GM21526 (cell line): ENCODE results near the gene KRT17.
"Not testable (repeated sequence)": the region's sequence is repeated elsewhere in the genome, so short reads cannot be mapped to it uniquely, and the experiment has no call there.

Experiments
- ATAC-seq: cut with Tn5 transposase; IDR thresholded peaks from one replicate; pipeline ENCODE4 v1.9.1; 2021; ENCODE audit warnings: moderate library complexity; ENCODE audit not compliant: unreplicated experiment, low FRiP score

Gene KRT17

DNA sequence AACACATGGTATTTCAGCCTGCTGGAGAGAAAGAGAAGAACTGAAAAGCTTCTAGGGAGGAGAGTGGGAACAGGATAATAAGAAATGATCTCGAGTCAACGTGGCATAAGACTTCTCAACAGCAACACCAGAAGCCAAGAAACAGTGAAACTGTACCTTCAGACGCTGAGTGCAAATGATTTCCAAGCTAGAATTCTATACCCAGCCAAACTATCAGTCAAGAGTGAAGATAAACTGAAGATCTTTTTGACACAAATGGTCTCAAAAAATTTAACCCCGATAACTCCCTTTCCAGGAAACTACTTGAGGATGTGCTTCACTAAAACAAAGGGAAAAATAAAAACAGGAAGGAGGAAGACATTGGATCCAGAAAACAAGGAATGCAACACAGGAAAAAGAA, 17.4 kb downstream of the KRT17 start:
- not testable (repeated sequence) for ATAC-seq

- ATAC-seq: no peak
These were observed 21.9 kb downstream of the KRT17 start for GRCh38 chr17:41602524-41602923.

DNA sequence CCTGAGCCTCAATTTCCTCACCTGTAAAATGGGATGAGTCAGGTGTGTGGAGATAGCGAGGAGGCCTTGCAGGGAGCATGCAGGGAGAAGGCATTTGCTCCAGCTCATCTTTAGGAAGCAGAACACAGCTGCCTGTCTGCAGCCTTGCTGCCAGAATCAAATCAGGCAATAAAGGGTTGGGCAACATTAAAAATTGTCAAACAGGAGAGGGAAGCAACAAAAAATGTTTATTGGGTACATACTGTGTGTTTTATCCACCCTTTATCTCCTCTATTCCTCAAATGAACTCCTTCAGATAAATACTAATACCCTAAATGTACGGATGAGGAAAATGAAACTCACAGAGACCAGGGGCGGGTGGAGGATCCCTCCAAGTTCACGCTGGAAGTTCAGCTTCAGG, 24.1 kb downstream of the KRT17 start:
- no peak for ATAC-seq

DNA sequence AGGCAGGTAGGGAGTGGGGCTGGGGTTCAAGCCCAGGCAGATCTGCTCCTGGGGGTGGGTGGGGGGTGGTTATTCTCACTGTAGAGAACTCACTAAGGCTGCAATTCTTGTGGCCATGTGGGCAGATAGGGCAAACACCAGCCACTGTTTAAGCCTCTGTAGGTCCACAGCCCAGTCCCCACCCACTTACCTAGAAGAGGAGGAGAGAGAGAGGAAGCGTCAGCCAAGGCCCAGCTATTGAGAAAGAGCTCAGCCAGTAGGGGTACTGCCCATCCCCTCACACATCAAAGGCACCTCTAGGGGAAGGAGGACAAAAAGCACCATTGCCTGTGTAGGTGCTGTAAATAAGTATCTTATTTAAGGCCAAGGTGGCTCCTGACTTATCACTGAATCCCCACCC, 24.7 kb downstream of the KRT17 start:
- ATAC-seq: no peak

GRCh38 chr17:41595585-41595984, 28.8 kb downstream of the KRT17 start:
- no peak for ATAC-seq

GRCh38 chr17:41594363-41594915, 29.9 kb downstream of the KRT17 start:
- no peak for ATAC-seq

GRCh38 chr17:41593306-41593981, 30.9 kb downstream of the KRT17 start:
- ATAC-seq: no peak

DNA sequence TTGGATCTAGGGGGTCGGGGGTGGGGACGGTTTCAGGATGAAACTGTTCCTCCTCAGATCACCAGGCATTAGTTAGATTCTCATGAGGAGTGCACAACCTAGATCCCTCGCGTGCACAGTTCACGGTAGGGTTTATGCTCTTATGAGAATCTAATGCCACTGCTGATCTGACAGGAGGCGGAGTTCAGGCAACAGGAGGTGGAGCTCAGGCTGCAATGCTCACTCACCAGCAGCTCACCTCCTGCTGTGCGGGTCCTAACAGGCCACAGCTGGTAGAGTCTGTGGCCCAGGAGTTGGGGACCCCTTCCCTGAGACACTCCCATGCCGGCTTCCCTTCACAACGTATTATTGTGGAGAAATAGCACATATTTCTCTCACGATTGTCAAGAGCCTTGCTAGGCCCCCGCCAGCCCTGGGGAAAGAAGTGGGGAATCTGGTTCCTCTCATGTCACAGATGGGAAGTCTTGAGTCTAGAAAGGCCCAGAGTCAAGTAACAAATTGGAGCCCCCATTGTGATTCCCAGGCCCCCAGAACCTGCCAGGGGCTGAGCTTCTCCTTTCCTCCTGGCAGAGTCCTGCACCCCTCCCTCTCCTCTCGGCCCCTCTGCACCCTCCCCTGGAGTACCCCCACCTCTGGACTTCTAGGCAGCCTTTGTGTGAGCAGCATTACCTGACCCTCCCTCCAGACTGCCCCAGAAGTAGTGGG, 31.6 kb downstream of the KRT17 start:
- ATAC-seq: no peak

DNA sequence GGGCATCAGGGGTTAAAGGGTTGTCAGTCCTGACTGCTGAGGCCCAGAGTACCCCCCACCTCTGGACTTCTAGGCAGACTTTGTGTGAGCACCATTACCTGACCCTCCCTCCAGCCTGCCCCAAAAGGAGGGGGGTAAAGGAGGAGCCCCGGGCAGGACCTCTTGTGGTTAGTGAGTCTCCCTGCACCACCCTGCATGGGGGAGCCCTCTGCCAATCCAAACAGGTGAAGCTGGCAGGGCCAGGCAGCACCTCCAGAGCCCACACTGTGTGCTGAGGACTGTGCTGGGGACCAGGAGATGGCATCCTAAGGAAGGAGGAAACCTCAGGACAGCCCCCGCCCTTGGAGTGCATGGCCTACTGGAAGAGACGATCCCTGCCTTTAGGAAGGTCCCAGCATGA, 35.1 kb downstream of the KRT17 start:
- no peak for ATAC-seq

- ATAC-seq: no peak
These were observed 36.1 kb downstream of the KRT17 start for GRCh38 chr17:41588126-41588810.

GRCh38 chr17:41586863-41587495, 37.4 kb downstream of the KRT17 start, which contains the start of gene KRT14:
Gene KRT14, minus strand, starts transcription at chr17:41586895. Its CDS starts 61 bp downstream, at chr17:41586834.
- no peak for ATAC-seq

- no peak for ATAC-seq
These were observed 38.9 kb downstream of the KRT17 start for GRCh38 chr17:41585301-41586056.

GRCh38 chr17:41584331-41584927, 39.9 kb downstream of the KRT17 start:
- not testable (repeated sequence) for ATAC-seq

DNA sequence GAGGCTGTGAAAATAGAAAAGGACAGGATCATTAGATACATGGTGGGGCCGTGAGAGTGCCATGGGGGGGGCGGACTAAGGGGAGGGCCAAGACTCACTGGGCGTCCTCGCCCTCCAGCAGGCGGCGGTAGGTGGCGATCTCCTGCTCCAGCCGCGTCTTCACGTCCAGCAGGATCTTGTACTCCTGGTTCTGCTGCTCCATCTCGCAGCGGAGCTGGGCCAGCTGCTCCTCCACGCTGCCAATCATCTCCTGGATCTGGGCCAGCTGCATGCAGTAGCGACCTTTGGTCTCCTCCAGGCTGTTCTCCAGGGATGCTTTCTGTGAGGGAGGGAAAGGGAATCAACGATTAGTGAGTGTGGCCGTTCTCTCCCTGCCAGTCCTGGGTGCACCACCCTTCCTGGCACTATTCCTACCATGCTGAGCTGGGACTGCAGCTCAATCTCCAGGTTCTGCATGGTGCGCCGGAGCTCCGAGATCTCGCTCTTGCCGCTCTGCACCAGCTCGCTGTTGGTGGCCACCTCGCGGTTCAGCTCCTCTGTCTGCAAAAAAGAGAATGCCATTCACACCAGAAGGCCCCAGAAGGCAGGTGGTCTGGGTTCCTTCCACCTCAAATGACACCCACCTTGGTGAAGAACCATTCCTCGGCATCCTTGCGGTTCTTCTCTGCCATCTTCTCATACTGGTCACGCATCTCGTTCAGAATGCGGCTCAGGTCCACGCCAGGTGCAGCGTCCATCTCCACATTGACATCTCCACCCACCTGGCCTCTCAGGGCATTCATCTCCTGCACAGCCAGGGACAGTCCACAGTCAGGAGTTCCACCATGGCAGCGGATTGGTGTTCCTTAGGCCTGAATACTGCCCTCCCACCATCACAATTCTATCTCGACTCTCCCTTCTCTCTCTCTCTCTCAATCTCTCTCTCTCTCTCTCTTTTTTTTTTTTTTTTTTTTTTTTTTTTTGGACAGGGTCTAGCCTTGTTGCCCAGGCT, 40.9 kb downstream of the KRT17 start:
- ATAC-seq: no peak

DNA sequence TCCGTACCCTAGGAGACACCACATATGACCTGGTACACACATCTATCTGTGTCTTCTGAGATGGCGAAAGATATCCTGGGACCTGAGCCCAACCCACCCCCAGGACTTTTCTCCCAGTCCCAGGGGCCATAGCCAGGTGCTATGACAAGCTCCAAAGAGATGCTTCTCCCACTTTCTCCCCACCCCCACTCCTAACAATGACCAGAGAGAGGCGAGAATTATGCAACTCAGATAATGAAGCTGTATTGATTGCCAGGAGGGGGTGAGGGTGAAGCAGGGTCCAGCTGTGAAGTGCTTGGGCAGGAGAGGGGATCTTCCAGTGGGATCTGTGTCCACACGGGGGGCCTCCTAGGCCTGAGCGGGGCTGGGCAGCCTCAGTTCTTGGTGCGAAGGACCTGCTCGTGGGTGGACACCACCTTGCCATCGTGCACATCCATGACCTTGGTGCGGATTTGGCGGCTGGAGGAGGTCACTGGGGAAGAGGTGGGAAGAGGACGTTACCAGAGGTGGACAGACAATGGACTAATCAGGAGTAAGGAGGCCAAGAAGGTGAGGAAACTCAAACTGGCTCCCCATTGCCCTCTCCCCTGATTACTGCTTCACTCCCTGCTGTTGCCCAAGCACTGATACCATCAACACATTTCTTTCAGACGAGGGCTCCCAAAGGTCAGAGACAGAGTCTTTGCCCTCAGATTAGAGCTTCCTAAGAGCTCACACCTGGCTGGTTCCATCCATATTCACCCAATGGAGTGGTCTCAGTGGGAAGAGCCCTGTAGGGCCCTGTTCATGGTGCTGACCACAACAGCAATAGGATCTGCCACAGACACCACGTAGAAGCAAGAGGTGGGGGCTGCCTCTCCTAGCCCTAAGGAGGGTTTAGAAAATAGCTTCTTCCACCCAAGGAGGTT, 42.1 kb downstream of the KRT17 start:
- ATAC-seq: not testable (repeated sequence)

GRCh38 chr17:41581366-41582060, 42.9 kb downstream of the KRT17 start:
- no peak for ATAC-seq
